Posterior vena cava (tissue), 2 donors: ENCODE results near the gene CRB2. TPM values are rescaled to one million over a fixed set of nuclear protein-coding genes. Genes with fewer than 3 reads are reported as not detected.

Source experiments
- DNase-seq: peaks from one replicate; pipeline ENCODE4 v3.0.0-alpha.2; 2020; ENCODE audit warnings: low spot score
- intact Hi-C, 2 donors: fragments of 100-400 bp; cut with DNase I; formaldehyde crosslinking; loops; one replicate each; pipeline versions ENCODE4 v1.14.1 to v1.14.2; 2022 to 2023
- microRNA-seq, 2 donors: library from miRNA; unstranded; fragments of <30 nt; microRNA quantifications; one replicate each; pipeline ENCODE4 v1.2.0, GENCODE V29; 2020 to 2021; ENCODE audit warnings: borderline microRNAs expressed in 2 of 2
- total RNA-seq, 2 donors: library from RNA; stranded (reverse); fragmentation: NEBNext Ultra II Directional; extraction: Animal tissue kit (Norgen Biotek cat#: 25700); gene quantifications; one replicate each; pipeline ENCODE4 v1.2.1, GENCODE V29; 2021
- donor health status: DM: yes; HTN: yes; CAD: no.
- donor health status: DM: yes; HTN: yes; CAD: no.

Gene CRB2
- total RNA-seq, 2 donors from 2014 or later, result 0.05 TPM; not detected in 1

DNA sequence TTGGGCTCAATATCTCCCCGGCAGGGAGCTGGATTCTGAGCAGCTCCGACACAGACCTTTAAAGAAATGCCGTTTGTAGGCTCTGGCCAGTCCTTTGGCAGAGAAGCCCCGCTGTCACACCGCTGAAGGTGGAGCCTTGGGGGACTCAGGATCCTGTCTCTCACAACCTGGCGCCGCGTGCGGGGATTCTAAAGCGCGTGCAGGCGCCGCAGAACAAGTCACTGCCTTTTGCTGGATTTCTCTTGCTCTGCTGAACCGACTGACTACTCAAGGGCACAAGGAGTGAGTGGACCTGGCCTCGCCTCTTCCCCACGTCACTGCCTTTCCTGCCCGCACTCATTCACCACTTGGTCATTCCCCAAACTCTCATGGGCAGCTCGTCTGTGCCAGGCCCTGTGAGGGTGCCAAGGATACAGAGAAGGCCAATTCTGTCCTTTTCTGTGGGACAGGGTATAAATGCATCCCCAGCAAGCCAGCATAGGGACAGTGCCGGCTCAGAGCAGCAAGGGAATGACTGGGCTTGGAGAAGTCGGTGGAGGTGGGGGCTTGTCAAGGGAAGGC is 69.3 kb downstream of the CRB2 start:
- peak; percentile 56 for DNase-seq
- intact Hi-C loops, result no loop called here

DNA sequence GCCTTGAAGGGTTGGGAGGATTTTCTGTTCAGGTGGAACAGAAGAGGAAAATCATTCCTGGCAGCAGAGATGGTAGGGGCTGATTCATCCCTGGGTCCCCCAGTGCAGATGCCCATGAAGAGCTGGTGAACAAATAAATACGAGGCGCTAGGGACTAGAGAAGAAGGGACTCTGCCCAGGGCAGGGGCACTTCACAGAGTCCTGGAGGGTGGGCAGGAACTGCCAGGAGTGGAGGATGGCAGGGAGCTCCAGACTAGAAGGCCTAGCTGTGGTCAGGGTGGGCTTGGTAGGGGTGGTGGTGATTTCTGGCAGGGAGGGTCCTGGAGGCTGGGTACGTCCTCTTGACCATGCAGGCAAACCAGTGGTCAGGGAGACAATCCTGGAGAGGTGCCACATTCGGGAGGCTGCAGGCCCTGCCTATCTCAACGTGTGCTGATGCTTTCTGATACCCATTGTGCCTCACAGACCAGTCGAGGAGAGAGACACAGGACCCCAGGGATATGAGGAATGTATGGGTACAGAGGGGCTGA is 69.9 kb downstream of the CRB2 start:
- intact Hi-C loops, result no loop called here
- DNase-seq, result peak; percentile 37

DNA sequence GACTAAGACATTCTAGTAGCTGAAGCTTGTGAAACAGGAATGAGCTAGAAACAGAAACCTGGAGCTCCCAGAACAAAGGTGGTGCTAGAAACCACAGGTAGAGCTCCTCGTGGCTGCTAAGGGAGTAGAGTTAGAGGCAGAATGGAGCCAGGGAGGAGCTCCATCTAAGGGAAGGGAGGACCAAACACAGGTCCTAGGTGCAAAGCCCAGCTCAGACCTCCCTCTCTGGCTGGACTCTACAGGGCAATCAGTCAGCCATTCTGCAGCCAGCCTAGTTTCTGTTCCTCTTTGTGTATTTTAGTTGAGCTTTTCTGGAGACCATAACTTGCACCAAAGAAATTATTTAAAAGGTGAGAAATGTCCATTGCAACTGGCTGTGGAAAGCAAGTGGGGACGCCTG is 70.4 kb downstream of the CRB2 start:
- no peak for DNase-seq
- intact Hi-C loops, result no loop called here

Small RNAs within 50 kb of the gene (microRNA-seq; reads per million reads assigned to microRNA genes)
- 0 reads per million in 2 donors for gene MIR601

Other genes with a start within 250 kb of the CRB2 start
- 1 to 10 TPM; 3.7 to 7.9 TPM for gene STRBP, start 87.6 kb upstream of the CRB2 start, total RNA-seq